ENCODE data around the gene LILRA6.
"Not testable (repeated sequence)": the region's sequence is repeated elsewhere in the genome, so short reads cannot be mapped to it uniquely, and the experiment has no call there.

LILRA6 gene

DNA sequence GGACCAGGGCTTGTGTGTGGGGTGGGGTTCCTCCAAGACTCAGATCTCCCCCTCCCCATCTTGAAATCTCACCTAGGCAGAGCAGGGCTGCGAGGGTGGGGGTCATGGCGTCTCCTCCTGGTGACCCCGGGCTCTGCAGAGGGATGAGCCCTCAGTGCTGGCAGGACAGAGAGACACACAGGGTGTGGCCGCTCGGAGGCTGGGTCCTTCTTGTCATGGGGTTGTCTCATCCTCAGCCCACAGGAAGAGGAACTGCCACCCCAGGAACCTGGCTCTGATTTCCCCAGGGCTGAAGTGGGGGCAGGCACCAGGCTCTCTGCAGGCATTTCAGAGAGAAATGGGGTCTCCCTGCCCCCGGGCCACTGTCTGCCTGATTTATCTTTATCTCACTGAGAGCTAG, at the start of gene LILRA6:
Gene LILRA6 (minus strand): TSS at position 145 of the 400 bp plus-strand sequence.
- H3K4me3 ChIP-seq (ENCODE audit: low read length), result not testable (repeated sequence)

DNA sequence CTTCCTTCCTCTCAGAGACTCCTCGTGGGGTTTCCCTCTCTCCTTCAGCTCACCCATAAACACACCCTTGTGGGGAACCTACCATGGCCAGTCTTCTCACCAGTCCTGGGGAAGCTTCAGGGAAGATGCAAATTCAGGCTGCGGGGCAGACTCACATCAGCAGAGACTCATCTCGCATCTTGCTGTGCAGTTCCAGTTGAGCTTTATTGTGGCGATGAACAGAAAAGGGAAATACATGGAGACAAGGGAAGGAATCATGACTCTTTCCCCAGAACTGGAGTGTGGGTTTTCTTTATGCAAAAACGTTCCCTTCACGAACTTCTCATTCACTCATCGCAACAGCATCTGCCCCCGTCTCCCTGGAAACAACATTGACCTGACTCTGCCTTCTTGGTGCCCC, 46.6 kb upstream of the LILRA6 start:
- not testable (repeated sequence) for H3K4me3 ChIP-seq (ENCODE audit: low read length)

- H3K4me3 ChIP-seq (ENCODE audit: low read length), result no peak overlapping the region
- no peak for TF ChIP-seq ZNF274 (IDR thresholded peaks at IDR 0.05; ENCODE audit: low read depth, low read length)
These were observed 44.9 kb upstream of the LILRA6 start for GRCh38 chr19:54287456-54287855.

DNA sequence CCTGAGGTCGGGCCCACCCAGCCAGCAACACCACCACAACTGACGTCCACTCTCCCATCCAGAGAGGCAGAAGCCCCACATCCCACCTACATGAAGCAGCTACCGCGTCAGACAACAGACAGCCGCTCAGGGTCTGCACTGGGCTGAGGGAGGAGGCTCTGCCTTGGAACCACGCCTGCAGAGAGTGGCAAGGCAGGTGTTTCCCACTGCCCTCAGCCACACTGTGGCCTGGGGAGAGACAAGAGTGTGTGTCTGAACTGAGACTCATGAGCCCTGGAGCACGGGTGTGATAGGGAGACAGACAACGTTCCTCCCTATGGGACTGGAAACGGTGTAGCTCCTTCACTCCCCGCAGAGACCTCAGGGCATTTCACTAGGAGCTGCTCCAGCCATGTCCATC, 43.7 kb upstream of the LILRA6 start:
- not testable (repeated sequence) for H3K4me3 ChIP-seq (ENCODE audit: low read length)

DNA sequence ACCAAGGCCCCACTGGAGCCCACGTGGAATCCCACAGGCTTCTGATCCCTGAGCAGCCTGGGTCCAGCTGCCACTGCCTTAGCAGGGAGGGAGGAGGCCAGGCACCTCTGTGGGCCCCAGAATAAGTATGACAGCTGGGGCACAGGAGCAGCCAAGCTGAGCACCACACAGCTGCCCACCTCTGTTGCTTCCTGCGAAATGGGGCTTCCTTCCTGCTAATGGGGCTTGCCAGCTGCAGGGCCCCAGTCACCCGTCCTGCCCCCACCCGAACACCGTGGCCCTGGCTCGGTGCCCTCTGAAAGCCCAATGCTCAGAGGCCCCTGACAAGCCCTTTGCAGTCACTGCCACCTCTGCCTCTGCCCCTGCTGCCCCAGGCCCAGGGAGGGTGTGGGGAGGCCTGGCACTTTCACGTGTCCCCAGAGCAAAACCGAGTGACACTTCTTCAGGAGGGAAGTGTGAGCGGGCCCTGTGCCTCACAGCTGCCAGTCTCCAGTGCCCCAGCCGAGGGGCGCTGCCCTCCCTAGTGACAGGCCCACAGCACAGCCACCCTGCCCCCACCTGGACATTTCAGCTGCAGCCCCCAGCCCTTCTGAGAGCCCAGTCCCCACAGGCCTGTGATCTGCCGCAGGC, 43.0 kb upstream of the LILRA6 start:
- H3K4me3 ChIP-seq (ENCODE audit: low read length), result not testable (repeated sequence)

DNA sequence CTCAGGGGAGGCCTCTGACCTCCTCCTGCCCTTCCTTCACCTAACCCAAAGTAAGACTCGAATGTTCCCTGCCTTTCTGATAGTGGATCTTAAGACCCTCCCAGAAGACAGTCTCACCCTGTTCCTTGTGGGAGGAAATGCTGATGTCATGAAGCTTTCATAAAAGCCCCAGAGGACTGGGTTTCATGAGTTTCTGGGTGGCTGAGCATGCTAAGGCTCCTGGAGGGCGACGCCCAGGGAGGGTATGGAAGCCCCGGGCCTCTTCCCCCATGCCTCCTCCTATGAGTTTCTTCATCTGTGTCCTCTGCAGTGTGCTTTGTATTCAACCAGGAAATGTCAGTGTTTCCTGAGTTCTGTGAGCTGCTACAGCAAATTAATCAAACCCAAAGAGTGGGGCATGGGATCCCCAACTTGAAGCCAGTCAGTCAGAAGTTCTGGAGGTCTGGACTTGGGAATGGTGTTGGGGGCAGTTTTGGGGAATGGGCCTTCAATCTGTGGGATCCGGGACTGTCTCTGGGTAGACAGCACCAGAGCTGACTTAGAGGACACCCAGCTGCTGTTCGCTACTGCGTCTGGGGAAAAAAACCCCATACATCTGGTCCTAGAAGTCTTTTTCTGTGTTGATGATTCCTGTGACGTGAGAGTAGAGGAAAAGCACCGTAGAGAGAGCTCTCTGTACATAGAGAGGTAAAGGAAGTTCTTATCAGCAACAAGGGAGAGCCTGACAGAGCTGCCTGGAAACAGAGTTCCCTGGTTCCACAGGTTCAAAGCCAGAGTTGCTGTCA, 40.3 kb upstream of the LILRA6 start:
- TF ChIP-seq ZNF274 (IDR thresholded peaks at IDR 0.05; ENCODE audit: low read depth, low read length), result no peak
- no peak overlapping the region for H3K4me3 ChIP-seq (ENCODE audit: low read length)

DNA sequence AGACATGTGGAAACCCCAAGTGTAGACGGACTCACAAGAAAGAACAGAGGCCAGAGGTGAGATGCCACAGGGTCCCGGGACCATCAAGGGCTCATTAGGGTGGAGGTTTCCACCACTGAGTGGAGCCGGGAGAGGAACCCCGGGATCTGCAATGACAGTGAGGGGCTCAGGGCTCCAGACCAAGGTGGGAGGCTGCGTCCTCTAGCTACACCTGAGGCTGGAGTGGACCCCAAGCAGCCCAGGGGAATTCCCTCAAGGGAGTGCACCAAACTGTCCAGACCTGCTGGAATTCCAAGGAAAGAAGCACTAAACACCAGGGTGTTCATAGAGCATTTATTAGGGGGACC, 39.1 kb upstream of the LILRA6 start:
- not testable (repeated sequence) for H3K4me3 ChIP-seq (ENCODE audit: low read length)

GRCh38 chr19:54281007-54281728, 38.6 kb upstream of the LILRA6 start, which contains the start of gene LILRB2:
TSS of gene LILRB2 (minus strand) at chr19:54281110. CDS start at chr19:54280496, 614 bp downstream.
- no peak for TF ChIP-seq ZNF274 (IDR thresholded peaks at IDR 0.05; ENCODE audit: low read depth, low read length)
- no peak within 1 kb of the TSS for H3K4me3 ChIP-seq (ENCODE audit: low read length)

DNA sequence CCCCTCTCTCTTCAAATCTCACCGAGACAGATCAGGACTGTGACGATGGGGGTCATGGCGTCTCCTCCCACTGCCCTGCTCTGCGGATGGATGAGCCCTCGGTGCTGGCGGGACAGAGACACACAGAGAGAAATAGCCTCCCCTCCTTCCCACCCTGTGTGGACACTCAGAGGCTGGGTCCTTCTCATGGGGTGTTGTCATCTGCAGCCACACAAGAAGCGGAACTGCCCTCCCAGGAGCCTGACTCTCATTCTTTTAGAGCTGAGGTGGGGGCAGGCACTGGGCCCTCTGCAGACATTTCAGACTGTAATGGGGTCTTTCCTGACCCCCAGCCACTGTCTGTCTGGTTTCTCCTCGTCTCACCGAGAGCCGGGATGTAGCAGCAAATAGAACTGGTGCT, 37.9 kb upstream of the LILRA6 start:
- not testable (repeated sequence) for H3K4me3 ChIP-seq (ENCODE audit: low read length)

- not testable (repeated sequence) for H3K4me3 ChIP-seq (ENCODE audit: low read length)
These were observed 37.4 kb upstream of the LILRA6 start for GRCh38 chr19:54280025-54280424.

DNA sequence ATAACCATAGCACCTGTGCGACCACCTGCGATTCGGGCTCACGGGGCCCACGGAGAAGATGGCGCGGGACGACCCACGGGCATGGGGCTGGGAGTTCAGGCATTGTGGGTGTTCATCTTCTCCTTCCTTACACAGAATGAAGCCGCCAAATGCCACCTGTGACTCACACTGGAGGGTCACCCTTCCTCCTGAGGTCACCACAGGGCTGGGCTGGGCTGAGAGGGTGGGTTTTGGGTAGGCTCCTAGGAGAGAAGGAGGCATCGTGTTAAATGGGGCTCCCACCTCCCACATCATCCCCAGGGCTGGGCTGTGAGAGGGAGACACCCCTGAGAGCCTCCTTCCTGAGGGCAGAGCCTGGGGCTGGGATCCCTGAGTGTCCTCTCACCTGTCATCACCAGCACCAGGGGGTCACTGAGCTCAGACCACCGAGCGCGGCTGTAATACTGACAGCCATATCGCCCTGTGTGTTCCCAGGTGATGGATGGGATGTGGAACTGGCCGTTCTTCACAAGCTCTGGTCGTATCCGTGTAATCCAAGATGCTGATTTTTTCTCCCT, 36.9 kb upstream of the LILRA6 start:
- no peak for TF ChIP-seq ZNF274 (IDR thresholded peaks at IDR 0.05; ENCODE audit: low read depth, low read length)
- no peak overlapping the region for H3K4me3 ChIP-seq (ENCODE audit: low read length)

DNA sequence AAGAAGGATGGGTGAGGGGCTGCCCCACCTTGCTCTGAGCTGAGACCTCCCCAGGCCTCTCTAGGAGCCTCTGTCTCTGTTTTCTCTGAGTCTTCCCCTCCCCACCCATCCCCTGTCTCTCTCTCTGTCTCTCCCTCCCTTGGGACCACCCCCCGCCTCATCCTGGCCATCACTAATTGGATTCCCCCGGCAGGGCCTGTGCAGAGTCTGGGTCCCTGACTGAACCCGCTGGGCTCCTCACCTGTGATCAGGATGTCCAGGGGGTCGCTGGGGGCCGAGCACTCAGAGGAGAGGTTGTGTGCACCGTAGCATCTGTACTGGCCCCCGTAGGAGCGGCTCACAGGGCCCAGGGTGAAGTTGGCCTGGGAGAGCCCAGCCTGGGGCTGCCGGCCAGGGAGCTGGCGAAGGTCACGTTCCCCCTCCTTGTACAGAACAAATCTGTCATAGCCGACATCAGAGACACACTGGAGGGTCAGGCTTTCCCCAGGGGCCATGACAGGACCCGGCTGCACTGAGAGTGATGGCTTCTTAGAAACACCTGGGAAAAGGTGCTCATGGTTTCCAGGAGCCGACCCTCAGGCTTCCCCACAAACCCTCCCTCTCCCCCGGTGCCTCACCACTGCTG, 36.1 kb upstream of the LILRA6 start:
- not testable (repeated sequence) for H3K4me3 ChIP-seq (ENCODE audit: low read length)

GRCh38 chr19:54278056-54278455, 35.5 kb upstream of the LILRA6 start:
- not testable (repeated sequence) for H3K4me3 ChIP-seq (ENCODE audit: low read length)

DNA sequence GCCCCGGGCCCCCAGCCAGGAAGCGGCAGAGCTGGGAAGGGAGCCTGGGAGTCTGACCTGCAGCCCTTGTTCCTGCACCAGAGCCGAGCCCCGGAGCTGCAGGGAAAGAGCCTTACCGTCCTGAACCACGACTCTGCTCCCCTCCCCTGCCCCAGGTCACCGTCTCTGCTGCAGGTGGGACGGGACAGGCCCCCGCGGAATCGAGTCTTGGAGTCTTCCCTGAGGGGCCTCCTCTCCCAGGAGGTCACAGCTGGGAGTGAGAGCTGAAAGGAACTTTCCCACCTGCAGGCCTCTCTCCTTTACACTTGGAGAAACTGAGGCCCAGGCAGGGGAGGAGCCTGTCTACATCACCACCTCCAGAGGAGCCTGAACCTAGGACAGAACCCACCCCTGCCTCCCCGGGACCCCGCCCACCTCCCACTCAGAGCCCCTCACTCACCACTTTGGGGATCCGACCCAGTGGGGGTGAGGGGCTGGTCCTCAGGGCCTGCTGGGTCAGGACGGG, 34.6 kb upstream of the LILRA6 start:
- not testable (repeated sequence) for H3K4me3 ChIP-seq (ENCODE audit: low read length)

DNA sequence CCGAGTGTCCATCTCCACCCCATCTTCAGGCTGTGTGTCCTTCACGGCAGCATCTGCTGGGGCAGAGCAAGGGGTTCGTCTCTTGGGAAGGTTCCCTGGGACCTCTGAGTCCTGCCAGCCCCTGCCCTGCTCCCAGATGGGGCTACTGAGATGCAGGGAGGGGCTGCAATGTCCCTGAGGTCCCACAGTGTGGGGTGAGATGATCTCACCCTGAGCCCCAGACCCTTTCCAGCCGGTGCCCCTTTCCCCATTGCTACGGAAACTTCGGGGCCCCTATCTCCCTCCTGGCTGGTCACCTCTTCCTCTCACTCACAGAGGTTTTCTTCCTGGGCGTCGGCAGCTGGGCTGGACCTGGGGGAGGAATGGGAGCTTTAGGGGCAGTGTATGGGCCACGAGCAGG, 33.4 kb upstream of the LILRA6 start:
- no peak for TF ChIP-seq ZNF274 (IDR thresholded peaks at IDR 0.05; ENCODE audit: low read depth, low read length)
- H3K4me3 ChIP-seq (ENCODE audit: low read length), result no peak overlapping the region

DNA sequence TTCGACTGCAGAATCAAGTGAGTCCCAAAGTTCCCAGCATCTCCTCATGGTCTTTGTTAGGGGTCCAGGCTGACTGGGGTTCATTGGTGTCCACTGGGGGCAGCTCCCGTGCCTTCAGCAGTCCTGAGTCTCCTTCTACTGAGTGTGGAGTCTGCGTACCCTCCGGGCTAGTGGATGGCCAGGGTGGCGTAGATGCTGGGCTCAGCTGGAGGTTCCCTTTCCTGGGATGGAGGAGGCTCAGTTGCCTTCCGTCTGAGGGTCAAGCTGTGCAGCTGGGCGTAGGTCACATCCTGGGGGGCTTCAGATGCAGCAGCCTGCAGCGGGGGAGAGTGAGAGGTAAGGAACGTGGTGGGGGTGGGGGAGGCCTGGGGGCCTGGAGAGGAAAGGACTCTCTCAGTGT, 31.9 kb upstream of the LILRA6 start:
- H3K4me3 ChIP-seq (ENCODE audit: low read length), result not testable (repeated sequence)
